ENCODE results near the gene MYRF. TPM values are rescaled to one million over a fixed set of nuclear protein-coding genes. Genes with fewer than 3 reads are reported as not detected.

MYRF gene
- total RNA-seq, 2 experiments from 2014 or later = 2.8 to 2.9 TPM

GRCh38 chr11:61720597-61720996 lies 31.8 kb upstream of the MYRF start:
- H3K27me3 Mint-ChIP-seq (ENCODE audit: low read depth) = no peaks in the 10 kb centered on the region
- DNase-seq = no peak
- no peaks in the 10 kb centered on the region for H3K4me1 Mint-ChIP-seq (ENCODE audit: low read depth)
- H3K36me3 Mint-ChIP-seq (ENCODE audit: low read depth) = no peaks in the 10 kb centered on the region
- no peak overlapping the region for H3K4me3 Mint-ChIP-seq
- ChIA-PET CTCF (no interaction called here), POLR2A (no interaction called here)
- ATAC-seq = no peak
- no peaks in the 10 kb centered on the region for H3K9me3 Mint-ChIP-seq (ENCODE audit: insufficient read depth)
- no peak overlapping the region for H3K27ac Mint-ChIP-seq

GRCh38 chr11:61724437-61724836 lies 28.0 kb upstream of the MYRF start:
- POLR2A ChIA-PET = no interaction called here
- CTCF ChIA-PET = interaction anchor here (1.7 kb wide), 1 partner anchor 9 kb away, joined by 11 read pairs; no protein-coding TSS in a partner anchor
- no peak overlapping the region for H3K4me3 Mint-ChIP-seq
- no peaks in the 10 kb centered on the region for H3K4me1 Mint-ChIP-seq (ENCODE audit: low read depth)
- H3K27ac Mint-ChIP-seq = no peak overlapping the region
- DNase-seq = no peak
- H3K27me3 Mint-ChIP-seq (ENCODE audit: low read depth) = no peaks in the 10 kb centered on the region
- H3K9me3 Mint-ChIP-seq (ENCODE audit: insufficient read depth) = no peaks in the 10 kb centered on the region
- no peaks in the 10 kb centered on the region for H3K36me3 Mint-ChIP-seq (ENCODE audit: low read depth)
- ATAC-seq = no peak

DNA sequence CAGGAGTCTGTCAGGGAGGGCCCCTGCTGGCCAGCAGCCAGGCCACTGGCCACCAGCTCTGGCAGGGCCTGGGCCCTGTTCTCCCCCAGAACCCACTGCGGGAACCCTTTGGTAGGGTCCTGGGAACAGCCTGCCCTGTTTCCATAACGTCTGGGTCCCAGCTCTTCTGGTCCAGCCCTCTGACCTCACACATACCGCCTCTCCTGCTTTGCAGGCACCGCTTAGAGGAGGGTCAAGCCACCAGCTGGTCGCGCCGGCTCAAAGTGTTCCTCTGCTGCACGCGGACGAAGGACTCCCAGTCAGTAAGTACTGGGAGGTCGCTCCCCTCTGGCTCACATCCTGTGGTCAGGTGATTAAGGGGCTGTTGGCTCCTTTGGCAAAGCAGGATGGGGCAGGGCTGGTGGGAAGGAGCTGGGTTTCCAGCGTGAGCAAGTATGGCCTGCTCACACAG lies 26.6 kb upstream of the MYRF start:
- H3K27me3 Mint-ChIP-seq (ENCODE audit: low read depth) = no peaks in the 10 kb centered on the region
- H3K9me3 Mint-ChIP-seq (ENCODE audit: insufficient read depth) = no peaks in the 10 kb centered on the region
- no peak overlapping the region for H3K27ac Mint-ChIP-seq
- no peaks in the 10 kb centered on the region for H3K36me3 Mint-ChIP-seq (ENCODE audit: low read depth)
- ATAC-seq (no peak), DNase-seq (no peak)
- H3K4me1 Mint-ChIP-seq (ENCODE audit: low read depth) = no peaks in the 10 kb centered on the region
- ChIA-PET CTCF (no interaction called here), POLR2A (no interaction called here)
- H3K4me3 Mint-ChIP-seq = no peak overlapping the region

- Mint-ChIP-seq H3K4me1 (ENCODE audit: low read depth) (no peaks in the 10 kb centered on the region), H3K4me3 (no peak overlapping the region), H3K36me3 (ENCODE audit: low read depth) (no peaks in the 10 kb centered on the region), H3K27me3 (ENCODE audit: low read depth) (no peaks in the 10 kb centered on the region), H3K9me3 (ENCODE audit: insufficient read depth) (no peaks in the 10 kb centered on the region), H3K27ac (no peak overlapping the region)
- no peak for ATAC-seq
- no peak for DNase-seq
- CTCF ChIA-PET = no interaction called here
- POLR2A ChIA-PET = no interaction called here
These were observed 25.7 kb upstream of the MYRF start for GRCh38 chr11:61726775-61727174.

DNA sequence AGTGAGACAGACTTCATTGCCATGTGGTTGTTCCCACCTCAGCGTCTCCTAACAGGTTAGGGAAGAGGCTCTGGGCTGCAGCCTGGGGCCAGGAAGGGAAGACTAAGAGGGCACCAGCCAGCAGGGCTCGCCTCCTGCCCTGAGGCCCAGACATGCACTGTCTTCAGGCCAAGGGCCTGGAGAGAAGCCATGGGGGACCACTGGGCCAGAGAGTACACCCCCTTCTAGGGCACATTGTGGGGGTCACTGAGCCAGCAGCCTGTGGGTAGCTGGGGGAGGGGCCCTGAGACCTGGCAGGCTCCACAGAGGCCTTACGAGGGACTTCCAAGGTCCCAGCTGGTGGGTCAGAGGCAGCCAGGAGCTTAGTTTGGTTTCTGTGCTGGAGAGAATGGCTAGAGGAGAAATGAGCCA lies 25.0 kb upstream of the MYRF start:
- DNase-seq = no peak
- Mint-ChIP-seq H3K9me3 (ENCODE audit: insufficient read depth) (no peaks in the 10 kb centered on the region), H3K4me3 (no peak overlapping the region), H3K4me1 (ENCODE audit: low read depth) (no peaks in the 10 kb centered on the region), H3K27ac (no peak overlapping the region), H3K27me3 (ENCODE audit: low read depth) (no peaks in the 10 kb centered on the region), H3K36me3 (ENCODE audit: low read depth) (no peaks in the 10 kb centered on the region)
- POLR2A ChIA-PET = no interaction called here
- CTCF ChIA-PET = no interaction called here
- no peak for ATAC-seq

- ChIA-PET CTCF (interaction anchor here (1.1 kb wide), 1 partner anchor 47 kb away, joined by 3 read pairs; no protein-coding TSS in a partner anchor), POLR2A (no interaction called here)
- Mint-ChIP-seq H3K27ac (no peak overlapping the region), H3K4me1 (ENCODE audit: low read depth) (peaks cover 1% of the 10 kb centered on the region), H3K27me3 (ENCODE audit: low read depth) (no peaks in the 10 kb centered on the region), H3K4me3 (no peak overlapping the region), H3K36me3 (ENCODE audit: low read depth) (no peaks in the 10 kb centered on the region), H3K9me3 (ENCODE audit: insufficient read depth) (no peaks in the 10 kb centered on the region)
- ATAC-seq (no peak), DNase-seq (no peak)
These were observed 24.1 kb upstream of the MYRF start for GRCh38 chr11:61728066-61728939.

- no peaks in the 10 kb centered on the region for H3K9me3 Mint-ChIP-seq (ENCODE audit: insufficient read depth)
- H3K36me3 Mint-ChIP-seq (ENCODE audit: low read depth) = no peaks in the 10 kb centered on the region
- H3K27ac Mint-ChIP-seq = no peak overlapping the region
- ATAC-seq (no peak), DNase-seq (no peak)
- ChIA-PET POLR2A (no interaction called here), CTCF (interaction anchor here (1.1 kb wide), 1 partner anchor 47 kb away, joined by 3 read pairs; no protein-coding TSS in a partner anchor)
- no peak overlapping the region for H3K4me3 Mint-ChIP-seq
- peaks cover 2% of the 10 kb centered on the region for H3K4me1 Mint-ChIP-seq (ENCODE audit: low read depth)
- no peaks in the 10 kb centered on the region for H3K27me3 Mint-ChIP-seq (ENCODE audit: low read depth)
These were observed 23.6 kb upstream of the MYRF start for GRCh38 chr11:61728940-61729219.

GRCh38 chr11:61730240-61730994 lies 22.0 kb upstream of the MYRF start:
- H3K9me3 Mint-ChIP-seq (ENCODE audit: insufficient read depth) = no peaks in the 10 kb centered on the region
- no peak overlapping the region for H3K4me3 Mint-ChIP-seq
- POLR2A ChIA-PET = interaction anchor here (0.7 kb wide), 1 partner anchor 251 kb away, joined by 4 read pairs; no protein-coding TSS in a partner anchor
- CTCF ChIA-PET = interaction anchor here (1.1 to 1.2 kb wide), 2 partner anchors 48 to 51 kb away, joined by 3 read pairs; no protein-coding TSS in a partner anchor
- H3K36me3 Mint-ChIP-seq (ENCODE audit: low read depth) = no peaks in the 10 kb centered on the region
- H3K27me3 Mint-ChIP-seq (ENCODE audit: low read depth) = no peaks in the 10 kb centered on the region
- H3K4me1 Mint-ChIP-seq (ENCODE audit: low read depth) = peaks cover 2% of the 10 kb centered on the region
- ATAC-seq (no peak), DNase-seq (no peak)
- no peak overlapping the region for H3K27ac Mint-ChIP-seq

- Mint-ChIP-seq H3K27ac (no peak overlapping the region), H3K4me1 (ENCODE audit: low read depth) (peaks cover 2% of the 10 kb centered on the region), H3K36me3 (ENCODE audit: low read depth) (no peaks in the 10 kb centered on the region), H3K9me3 (ENCODE audit: insufficient read depth) (no peaks in the 10 kb centered on the region), H3K4me3 (no peak overlapping the region), H3K27me3 (ENCODE audit: low read depth) (no peaks in the 10 kb centered on the region)
- ChIA-PET CTCF (interaction anchor here (3.1 kb wide), 1 partner anchor 48 kb away, joined by 44 read pairs; the partner anchor contains the start of gene DAGLA), POLR2A (no interaction called here)
- DNase-seq (no peak), ATAC-seq (no peak)
These were observed 21.1 kb upstream of the MYRF start for GRCh38 chr11:61731211-61731951.

GRCh38 chr11:61731952-61732675 lies 20.3 kb upstream of the MYRF start:
- Mint-ChIP-seq H3K4me1 (ENCODE audit: low read depth) (peaks cover 2% of the 10 kb centered on the region), H3K27ac (no peak overlapping the region), H3K9me3 (ENCODE audit: insufficient read depth) (no peaks in the 10 kb centered on the region), H3K27me3 (ENCODE audit: low read depth) (no peaks in the 10 kb centered on the region), H3K4me3 (no peak overlapping the region), H3K36me3 (ENCODE audit: low read depth) (no peaks in the 10 kb centered on the region)
- CTCF ChIA-PET = interaction anchor here (0.9 to 3.1 kb wide), 3 partner anchors 49 to 285 kb away, joined by 3 to 44 read pairs (median 4); partner anchors contain the start of gene DAGLA
- POLR2A ChIA-PET = no interaction called here
- DNase-seq (no peak), ATAC-seq (no peak)

- CTCF ChIA-PET = interaction anchor here (0.6 to 3.1 kb wide), 29 partner anchors 9 to 396 kb away, joined by 3 to 44 read pairs (median 6); partner anchors contain the start of genes DAGLA, FEN1 and TMEM258
- Mint-ChIP-seq H3K9me3 (ENCODE audit: insufficient read depth) (no peaks in the 10 kb centered on the region), H3K27me3 (ENCODE audit: low read depth) (no peaks in the 10 kb centered on the region), H3K27ac (no peak overlapping the region), H3K4me3 (no peak overlapping the region), H3K36me3 (ENCODE audit: low read depth) (no peaks in the 10 kb centered on the region), H3K4me1 (ENCODE audit: low read depth) (peaks cover 2% of the 10 kb centered on the region)
- DNase-seq (no peak), ATAC-seq (no peak)
- POLR2A ChIA-PET = no interaction called here
These were observed 19.7 kb upstream of the MYRF start for GRCh38 chr11:61732705-61733104.
